ENCODE measurements around the gene ARHGEF26.

DNA sequence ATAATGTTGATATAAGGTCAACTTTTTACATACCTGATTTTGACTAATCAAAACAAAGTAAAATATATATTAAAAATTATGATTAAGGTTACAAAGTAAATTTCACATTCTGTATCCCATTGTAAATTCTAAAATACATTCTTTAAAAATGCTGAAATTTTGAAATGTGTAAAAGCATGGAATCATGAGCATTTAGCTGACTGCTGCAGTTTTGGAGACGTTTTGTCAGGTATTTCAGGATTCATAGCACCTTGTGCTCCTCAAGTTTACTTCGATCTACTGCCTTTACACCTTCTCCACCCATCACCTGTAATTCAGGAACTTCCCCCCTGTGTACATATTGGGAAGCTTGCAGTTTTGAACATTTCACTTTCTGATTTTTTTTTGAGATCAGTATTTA is 71.0 kb downstream of the ARHGEF26 start:
- no peak for TF ChIP-seq POLR2A (IDR thresholded peaks at IDR 0.05)
- TF ChIP-seq, protein P1, sequence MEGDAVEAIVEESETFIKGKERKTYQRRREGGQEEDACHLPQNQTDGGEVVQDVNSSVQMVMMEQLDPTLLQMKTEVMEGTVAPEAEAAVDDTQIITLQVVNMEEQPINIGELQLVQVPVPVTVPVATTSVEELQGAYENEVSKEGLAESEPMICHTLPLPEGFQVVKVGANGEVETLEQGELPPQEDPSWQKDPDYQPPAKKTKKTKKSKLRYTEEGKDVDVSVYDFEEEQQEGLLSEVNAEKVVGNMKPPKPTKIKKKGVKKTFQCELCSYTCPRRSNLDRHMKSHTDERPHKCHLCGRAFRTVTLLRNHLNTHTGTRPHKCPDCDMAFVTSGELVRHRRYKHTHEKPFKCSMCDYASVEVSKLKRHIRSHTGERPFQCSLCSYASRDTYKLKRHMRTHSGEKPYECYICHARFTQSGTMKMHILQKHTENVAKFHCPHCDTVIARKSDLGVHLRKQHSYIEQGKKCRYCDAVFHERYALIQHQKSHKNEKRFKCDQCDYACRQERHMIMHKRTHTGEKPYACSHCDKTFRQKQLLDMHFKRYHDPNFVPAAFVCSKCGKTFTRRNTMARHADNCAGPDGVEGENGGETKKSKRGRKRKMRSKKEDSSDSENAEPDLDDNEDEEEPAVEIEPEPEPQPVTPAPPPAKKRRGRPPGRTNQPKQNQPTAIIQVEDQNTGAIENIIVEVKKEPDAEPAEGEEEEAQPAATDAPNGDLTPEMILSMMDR (IDR thresholded peaks at IDR 0.05) = no peak
